HCT116 (cell line): ENCODE measurements around the gene TADA2B. TPM values are rescaled to one million over a fixed set of nuclear protein-coding genes. Genes with fewer than 3 reads are reported as not detected.

Source experiments
- ATAC-seq: fragments of 200-7000 bp; cut with Tn5 transposase; 2 replicates; pipeline ENCODE4 v1.9.1; 2020; ENCODE audit warnings: mild to moderate bottlenecking, moderate library complexity
- BruUV-seq: library from RNA; stranded (reverse); fragments of 400-500 nt; replicated peaks from 2 replicates; lab custom pipeline; 2021; lab: Mats Ljungman, UMichigan
- CTCF ChIA-PET: fragments of 300-600 bp; sonication (Branson Sonifier 250); formaldehyde crosslinking; loops from one replicate; lab custom pipeline; 2021; ENCODE audit warnings: antibody characterized with exemption; lab: Charles Lee
- POLR2A ChIA-PET: fragments of 300-600, 350-600 bp; sonication (Branson Sonifier 250); formaldehyde crosslinking; loops from one replicate; lab custom pipeline; 2021; ENCODE audit warnings: antibody characterized with exemption; lab: Charles Lee
- RAD21 ChIA-PET, 2 experiments: fragments of 300-600 bp; sonication (Branson Sonifier 250); formaldehyde crosslinking; loops; one replicate each; lab custom pipeline; 2023; ENCODE audit warnings: low total read pairs in 2 of 2; ENCODE audit not compliant: uncharacterized antibody in 2 of 2, unreplicated experiment in 2 of 2, low non-redundant PET in 1 of 2; lab: Charles Lee
- DNase-seq: peaks from one replicate; pipeline ENCODE4 v3.0.0-alpha.2; 2010; ENCODE audit warnings: low read depth, low spot score
- H2AFZ ChIP-seq: fragments of 200-600 bp; shearing (Covaris generic), sonication (generic); 2 replicates; pipeline ENCODE4 v1.6.1; 2017; ENCODE audit warnings: low read depth, mixed run types, mixed read lengths, antibody characterized with exemption, low read length; ENCODE audit not compliant: poor library complexity, severe bottlenecking
- H3K27ac ChIP-seq: 2 replicates; pipeline ENCODE4 v1.5.1; 2012; ENCODE audit warnings: low read depth, low read length
- H3K27me3 ChIP-seq: fragments of 200-600 bp; sonication (generic); 2 replicates; pipeline ENCODE4 v1.6.1; 2016; ENCODE audit warnings: mixed run types, low read length, mixed read lengths; ENCODE audit not compliant: insufficient read depth
- H3K36me3 ChIP-seq, 2 experiments: fragments of 200-500 bp in 1 of 2; fragments of 200-600 bp in 1 of 2; sonication (Bioruptor generic) in 1 of 2; sonication (generic) in 1 of 2; 2 replicates each; pipeline versions ENCODE4 v1.5.1 to v1.6.1; 2014 to 2016; ENCODE audit warnings: low read length in 2 of 2, inconsistent platforms in 1 of 2, mixed read lengths in 1 of 2, mixed run types in 1 of 2; ENCODE audit not compliant: insufficient read depth in 2 of 2, control insufficient read depth in 1 of 2
- H3K4me1 ChIP-seq, 2 experiments: fragments of 200-600 bp in 1 of 2; sonication (generic) in 1 of 2; 2 replicates each; pipeline versions ENCODE4 v1.5.1 to v1.6.1; 2012 to 2017; ENCODE audit warnings: low read length in 2 of 2, inconsistent platforms in 1 of 2, mild to moderate bottlenecking in 1 of 2, mixed read lengths in 1 of 2, mixed run types in 1 of 2, moderate library complexity in 1 of 2; ENCODE audit not compliant: insufficient read depth in 2 of 2, control insufficient read depth in 1 of 2
- H3K4me2 ChIP-seq: fragments of 200-600 bp; sonication (generic); 2 replicates; pipeline ENCODE4 v1.6.1; 2017; ENCODE audit warnings: mixed run types, low read length, mixed read lengths
- H3K4me3 ChIP-seq, 2 experiments: fragments of 200-600 bp in 1 of 2; sonication (generic) in 1 of 2; replicated peaks in 1 of 2; 2 replicates each; pipeline ENCODE4 v1.5.1; 2011 to 2016; ENCODE audit warnings: low read length in 2 of 2, control low read depth in 1 of 2, low read depth in 1 of 2, mild to moderate bottlenecking in 1 of 2, mixed read lengths in 1 of 2, mixed run types in 1 of 2
- H3K79me2 ChIP-seq: fragments of 200-600 bp; sonication (generic); 2 replicates; pipeline ENCODE4 v1.6.1; 2017; ENCODE audit warnings: mild to moderate bottlenecking, mixed run types, low read length, moderate library complexity, mixed read lengths; ENCODE audit not compliant: insufficient read depth
- H3K9ac ChIP-seq: fragments of 200-600 bp; sonication (generic); 2 replicates; pipeline ENCODE4 v1.6.1; 2016; ENCODE audit warnings: low read length, mixed read lengths
- H3K9me2 ChIP-seq: fragments of 200-600 bp; sonication (generic), shearing (Covaris generic); 2 replicates; pipeline ENCODE4 v1.6.1; 2017; ENCODE audit warnings: mixed run types, mild to moderate bottlenecking, moderate library complexity; ENCODE audit not compliant: insufficient read depth
- H3K9me3 ChIP-seq, 2 experiments: fragments of 200-500 bp in 1 of 2; fragments of 200-600 bp in 1 of 2; sonication (Bioruptor generic) in 1 of 2; sonication (generic) in 1 of 2; 2 replicates each; pipeline ENCODE4 v1.6.1; 2014 to 2017; ENCODE audit warnings: low read length in 2 of 2, mixed read lengths in 2 of 2, inconsistent platforms in 1 of 2, low read depth in 1 of 2, mild to moderate bottlenecking in 1 of 2, mixed run types in 1 of 2, moderate library complexity in 1 of 2; ENCODE audit not compliant: control insufficient read depth in 1 of 2, insufficient read depth in 1 of 2
- H4K20me1 ChIP-seq: fragments of 200-600 bp; sonication (generic), shearing (Covaris generic); 2 replicates; pipeline ENCODE4 v1.6.1; 2017; ENCODE audit warnings: mixed run types, mild to moderate bottlenecking, moderate library complexity; ENCODE audit not compliant: insufficient read depth
- ELF1 ChIP-seq: IDR thresholded peaks from 2 replicates; pipeline ENCODE4 v1.6.1; 2012; ENCODE audit warnings: low read depth, borderline replicate concordance
- FOSL1 ChIP-seq: IDR thresholded peaks from 2 replicates; pipeline ENCODE4 v1.6.1; 2012; ENCODE audit warnings: low read depth
- JUND ChIP-seq: IDR thresholded peaks from 2 replicates; pipeline ENCODE4 v1.6.1; 2012
- intact Hi-C: fragments of 100-400 bp; cut with micrococcal nuclease; formaldehyde crosslinking; loops from 2 replicates; pipeline ENCODE4 v1.10.0; 2022
- total RNA-seq: library from RNA; stranded (reverse); gene quantifications from one replicate; pipeline ENCODE4 v1.2.1, GENCODE V29; 2021; ENCODE audit not compliant: unreplicated experiment
- TF ChIP-seq, protein P1 (sequence below), 3 experiments: fragments of 200-600 bp in 1 of 3; sonication (generic) in 1 of 3; IDR thresholded peaks in 2 of 3; conservative IDR thresholded peaks in 1 of 3; 2 replicates each; pipeline ENCODE4 v1.5.1; 2012 to 2017; ENCODE audit warnings: low read depth in 2 of 3, low read length in 2 of 3, antibody characterized with exemption in 1 of 3, borderline replicate concordance in 1 of 3, control low read depth in 1 of 3, mild to moderate bottlenecking in 1 of 3, mixed read lengths in 1 of 3, mixed run types in 1 of 3, moderate library complexity in 1 of 3; ENCODE audit not compliant: insufficient read depth in 1 of 3

TADA2B gene
- total RNA-seq, 1 experiment from 2014 or later, result 13.4 TPM

DNA sequence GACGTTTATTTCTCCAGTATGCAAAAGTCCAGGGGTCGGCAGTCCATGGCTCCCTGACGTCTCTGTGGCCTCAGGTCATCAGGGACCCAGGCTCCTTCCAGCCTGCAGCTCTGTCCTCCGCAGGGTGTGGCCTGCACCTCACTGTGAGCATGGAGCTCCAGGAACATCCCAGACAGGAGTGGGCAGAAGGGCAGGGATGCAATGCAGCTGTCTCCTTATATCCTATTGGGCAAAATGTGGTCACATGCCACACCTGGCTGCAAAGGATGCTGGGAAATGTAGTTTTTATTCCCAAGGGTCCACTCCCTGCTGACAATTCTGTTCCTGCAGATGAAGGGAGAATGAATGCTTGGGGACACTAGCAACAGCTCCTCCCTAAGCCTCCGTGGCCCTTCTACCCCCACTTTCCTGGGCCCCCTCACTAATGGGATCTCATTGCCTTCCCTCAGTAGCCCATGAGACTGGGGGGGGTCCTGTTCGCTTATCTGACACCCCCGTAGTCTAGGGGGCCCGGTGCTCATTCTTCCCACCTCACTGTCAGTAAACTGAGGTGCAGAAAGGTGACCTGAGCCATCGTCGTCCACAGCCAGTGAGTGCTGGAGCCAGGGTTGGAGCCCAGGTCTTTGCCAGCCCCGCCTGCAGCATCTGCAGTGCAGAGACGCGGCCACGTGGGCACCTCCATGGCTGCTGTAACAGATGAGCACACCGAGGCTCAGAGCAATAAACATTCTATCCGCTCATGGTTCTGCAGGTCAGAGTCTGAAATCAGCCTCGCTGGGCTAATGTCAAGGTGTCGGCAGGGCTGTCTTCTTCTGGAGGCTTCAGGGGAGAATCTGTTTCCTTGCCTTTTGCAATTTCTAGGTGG is 30.6 kb downstream of the TADA2B start:
- peak; percentile 64 for ATAC-seq
- POLR2A ChIA-PET, result no interaction called here
- TF ChIP-seq FOSL1 (no peak), JUND (no peak)
- TF ChIP-seq, protein P1, sequence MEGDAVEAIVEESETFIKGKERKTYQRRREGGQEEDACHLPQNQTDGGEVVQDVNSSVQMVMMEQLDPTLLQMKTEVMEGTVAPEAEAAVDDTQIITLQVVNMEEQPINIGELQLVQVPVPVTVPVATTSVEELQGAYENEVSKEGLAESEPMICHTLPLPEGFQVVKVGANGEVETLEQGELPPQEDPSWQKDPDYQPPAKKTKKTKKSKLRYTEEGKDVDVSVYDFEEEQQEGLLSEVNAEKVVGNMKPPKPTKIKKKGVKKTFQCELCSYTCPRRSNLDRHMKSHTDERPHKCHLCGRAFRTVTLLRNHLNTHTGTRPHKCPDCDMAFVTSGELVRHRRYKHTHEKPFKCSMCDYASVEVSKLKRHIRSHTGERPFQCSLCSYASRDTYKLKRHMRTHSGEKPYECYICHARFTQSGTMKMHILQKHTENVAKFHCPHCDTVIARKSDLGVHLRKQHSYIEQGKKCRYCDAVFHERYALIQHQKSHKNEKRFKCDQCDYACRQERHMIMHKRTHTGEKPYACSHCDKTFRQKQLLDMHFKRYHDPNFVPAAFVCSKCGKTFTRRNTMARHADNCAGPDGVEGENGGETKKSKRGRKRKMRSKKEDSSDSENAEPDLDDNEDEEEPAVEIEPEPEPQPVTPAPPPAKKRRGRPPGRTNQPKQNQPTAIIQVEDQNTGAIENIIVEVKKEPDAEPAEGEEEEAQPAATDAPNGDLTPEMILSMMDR (IDR thresholded peaks at IDR 0.05 in 2 of 3, conservative IDR thresholded peaks at IDR 0.05 in 1 of 3; ENCODE audit: borderline replicate concordance in 1 of 3, insufficient read depth in 1 of 3, low read depth in 2 of 3, low read length in 2 of 3), result no peak
- Histone ChIP-seq H3K4me1 (peaks cover 5 to 25% of the 10 kb centered on the region in 2 experiments; a peak in 3 of 4 replicates), H3K27me3 (no peaks in the 10 kb centered on the region), H3K36me3 (no peaks in the 10 kb centered on the region), H2AFZ (no peak overlapping the region), H3K27ac (no peak overlapping the region), H4K20me1 (no peaks in the 10 kb centered on the region), H3K79me2 (no peaks in the 10 kb centered on the region), H3K4me2 (0 out of 2 replicates have a peak overlapping the region, but pooled peaks have one; percentile 8), H3K9me3 (no peaks in the 10 kb centered on the region), H3K4me3 (no peak overlapping the region), H3K9me2 (no peaks in the 10 kb centered on the region), H3K9ac (no peak overlapping the region)
- intact Hi-C loops, result loop anchor here (5.0 kb wide), 1 partner anchor 806 kb away; the partner anchor contains the start of gene WFS1
- RAD21 ChIA-PET, result interaction anchor here in 1 of 2 experiments (0.7 kb wide), 1 partner anchor 165 kb away, joined by 3 read pairs; no protein-coding TSS in a partner anchor
- BruUV-seq, result no TSS peak
- CTCF ChIA-PET, result interaction anchor here (0.9 to 2.1 kb wide), 2 partner anchors 8 to 100 kb away, joined by 3 to 7 read pairs; no protein-coding TSS in a partner anchor
- DNase-seq, result peak; percentile 65

DNA sequence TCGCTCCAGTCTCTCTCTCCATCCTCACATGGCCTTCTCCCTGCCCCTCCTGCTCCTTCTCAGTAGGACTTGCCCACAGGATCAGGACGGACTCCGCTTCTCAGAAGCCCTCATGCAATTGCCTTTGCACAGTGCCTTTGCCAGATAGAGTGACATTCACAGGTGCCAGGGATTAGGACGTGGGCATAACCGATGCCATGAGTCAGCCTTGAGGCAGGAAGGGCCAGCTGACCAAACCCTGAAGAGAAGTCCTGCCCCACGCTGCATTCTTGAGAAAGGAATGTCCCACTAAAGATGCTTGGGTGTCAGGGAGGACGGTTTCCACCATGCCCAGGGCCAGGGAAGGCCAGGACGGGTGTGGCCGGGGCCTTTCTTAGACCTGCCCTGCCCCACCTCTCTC is 31.3 kb downstream of the TADA2B start:
- Histone ChIP-seq H3K9me3 (no peaks in the 10 kb centered on the region), H3K79me2 (no peaks in the 10 kb centered on the region), H3K27me3 (no peaks in the 10 kb centered on the region), H3K36me3 (no peaks in the 10 kb centered on the region), H3K4me2 (no peak overlapping the region), H3K4me1 (peaks cover 2 to 21% of the 10 kb centered on the region in 2 experiments; a peak in 2 of 4 replicates), H3K27ac (no peak overlapping the region), H3K9me2 (no peaks in the 10 kb centered on the region), H3K9ac (no peak overlapping the region), H3K4me3 (no peak overlapping the region), H2AFZ (no peak overlapping the region), H4K20me1 (no peaks in the 10 kb centered on the region)
- TF ChIP-seq ELF1, result no peak
- ATAC-seq (no peak), DNase-seq (no peak)
- POLR2A ChIA-PET, result interaction anchor here (0.6 kb wide), 1 partner anchor 262 kb away, joined by 3 read pairs; no protein-coding TSS in a partner anchor
- RAD21 ChIA-PET, result no interaction called here
- intact Hi-C loops, result loop anchor here (5.0 kb wide), 1 partner anchor 807 kb away; the partner anchor contains the start of gene WFS1
- CTCF ChIA-PET, result no interaction called here
- no TSS peak for BruUV-seq
